ENCODE measurements around the gene ALDOA.

ALDOA gene

GRCh38 chr16:30085820-30086219, 20.3 kb downstream of the ALDOA start:
- Histone ChIP-seq H3K9ac (ENCODE audit: low read length) (no peak overlapping the region), H4K8ac (ENCODE audit: low read depth, low read length) (no peak overlapping the region), H3K4me1 (ENCODE audit: control insufficient read depth in 1 of 2, insufficient read depth in 2 of 2, low read length in 2 of 2) (peaks cover 8 to 12% of the 10 kb centered on the region in 2 experiments), H3K27me3 (ENCODE audit: insufficient read depth, low read length) (no peaks in the 10 kb centered on the region), H2AK5ac (ENCODE audit: low read length) (no peak overlapping the region), H3K23ac (ENCODE audit: low read length) (no peak overlapping the region), H3K18ac (ENCODE audit: low read length) (no peak overlapping the region), H3K4ac (ENCODE audit: low read depth, low read length) (no peak overlapping the region), H2BK120ac (ENCODE audit: insufficient read depth, low read length, poor library complexity) (no peak overlapping the region), H4K91ac (ENCODE audit: low read depth, low read length) (no peak overlapping the region), H2BK5ac (ENCODE audit: low read depth, low read length, poor library complexity) (no peak overlapping the region), H3K4me2 (ENCODE audit: low read length) (no peak overlapping the region), H3K27ac (ENCODE audit: low read depth, low read length) (no peak overlapping the region), H3K9me3 (ENCODE audit: insufficient read depth, low read depth, low read length) (peaks cover 9% of the 10 kb centered on the region), H3K79me1 (ENCODE audit: low read length) (peaks cover 8% of the 10 kb centered on the region), H3K79me2 (ENCODE audit: control insufficient read depth, insufficient read depth, low read length, poor library complexity) (peaks cover 2% of the 10 kb centered on the region), H3K36me3 (ENCODE audit: control insufficient read depth in 1 of 2, insufficient read depth in 2 of 2, low read length in 2 of 2) (peaks cover 50% of the 10 kb centered on the region in 2 experiments), H3K14ac (ENCODE audit: low read length) (no peak overlapping the region), H3K4me3 (ENCODE audit: low read depth, low read length) (no peak overlapping the region), H2BK12ac (ENCODE audit: low read length) (no peak overlapping the region), H2AFZ (ENCODE audit: insufficient read depth, low read length, poor library complexity) (no peak overlapping the region), H4K12ac (ENCODE audit: low read depth, low read length) (no peak overlapping the region)
- no CpG with 5 or more reads among the region's 6 CpGs for WGBS (ENCODE audit: extremely low coverage, insufficient coverage, insufficient read length)
- DNase-seq: no peak

GRCh38 chr16:30086291-30087140, 21.0 kb downstream of the ALDOA start:
- H3K4me1 ChIP-seq (ENCODE audit: control insufficient read depth in 1 of 2, insufficient read depth in 2 of 2, low read length in 2 of 2): peaks cover 11 to 19% of the 10 kb centered on the region in 2 experiments
- no peak overlapping the region for H3K9ac ChIP-seq (ENCODE audit: low read length)
- H3K79me1 ChIP-seq (ENCODE audit: low read length): peaks cover 14% of the 10 kb centered on the region
- no peak overlapping the region for H4K12ac ChIP-seq (ENCODE audit: low read depth, low read length)
- peaks cover 3% of the 10 kb centered on the region for H3K79me2 ChIP-seq (ENCODE audit: control insufficient read depth, insufficient read depth, low read length, poor library complexity)
- H2BK120ac ChIP-seq (ENCODE audit: insufficient read depth, low read length, poor library complexity): no peak overlapping the region
- no peak overlapping the region for H2AK5ac ChIP-seq (ENCODE audit: low read length)
- DNase-seq: no peak
- peaks cover 9% of the 10 kb centered on the region for H3K9me3 ChIP-seq (ENCODE audit: insufficient read depth, low read depth, low read length)
- H3K27me3 ChIP-seq (ENCODE audit: insufficient read depth, low read length): no peaks in the 10 kb centered on the region
- H4K8ac ChIP-seq (ENCODE audit: low read depth, low read length): no peak overlapping the region
- H4K91ac ChIP-seq (ENCODE audit: low read depth, low read length): no peak overlapping the region
- H2BK5ac ChIP-seq (ENCODE audit: low read depth, low read length, poor library complexity): no peak overlapping the region
- H3K27ac ChIP-seq (ENCODE audit: low read depth, low read length): no peak overlapping the region
- H3K4ac ChIP-seq (ENCODE audit: low read depth, low read length): no peak overlapping the region
- no peak overlapping the region for H2AFZ ChIP-seq (ENCODE audit: insufficient read depth, low read length, poor library complexity)
- H3K36me3 ChIP-seq (ENCODE audit: control insufficient read depth in 1 of 2, insufficient read depth in 2 of 2, low read length in 2 of 2): peaks cover 44% of the 10 kb centered on the region in 2 experiments
- no peak overlapping the region for H2BK12ac ChIP-seq (ENCODE audit: low read length)
- H3K23ac ChIP-seq (ENCODE audit: low read length): no peak overlapping the region
- no peak overlapping the region for H3K14ac ChIP-seq (ENCODE audit: low read length)
- WGBS (ENCODE audit: extremely low coverage, insufficient coverage, insufficient read length): no CpG with 5 or more reads among the region's 27 CpGs
- H3K4me3 ChIP-seq (ENCODE audit: low read depth, low read length): no peak overlapping the region
- no peak overlapping the region for H3K18ac ChIP-seq (ENCODE audit: low read length)
- no peak overlapping the region for H3K4me2 ChIP-seq (ENCODE audit: low read length)

DNA sequence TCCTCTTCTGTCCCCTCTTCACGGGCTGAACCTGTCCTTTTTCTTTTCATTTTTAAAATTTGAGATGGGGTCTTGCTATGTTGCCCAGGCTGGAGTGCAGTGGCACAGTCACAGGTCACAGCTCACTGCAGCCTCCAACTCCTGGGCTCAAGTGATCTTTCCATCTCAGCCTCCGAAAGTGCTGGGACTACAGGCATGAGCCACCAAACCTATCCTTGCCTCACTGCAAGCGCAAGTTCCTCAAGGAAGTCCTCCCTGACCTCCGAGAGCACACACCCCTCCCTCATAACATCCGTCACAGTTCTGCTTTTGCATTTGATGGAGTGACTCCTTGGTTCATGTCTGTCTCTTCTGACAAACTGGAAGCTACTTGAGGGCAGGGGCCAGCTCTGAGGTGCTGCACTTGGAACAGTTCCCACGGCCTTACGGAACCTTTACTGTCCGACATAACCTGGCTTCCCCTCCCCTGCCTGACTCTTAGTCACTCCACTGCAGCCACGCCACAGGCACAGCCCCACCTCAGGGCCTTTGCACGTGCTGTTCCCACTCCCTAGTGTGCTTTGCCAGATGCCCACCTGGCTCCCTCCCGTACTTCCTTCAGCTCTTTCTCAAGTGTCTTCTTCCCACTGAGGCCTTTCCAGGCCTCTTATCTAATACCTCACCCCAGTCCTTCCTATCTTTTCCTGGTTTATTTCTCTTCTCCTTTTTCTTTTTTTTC, 21.8 kb downstream of the ALDOA start:
- Histone ChIP-seq H3K36me3 (ENCODE audit: control insufficient read depth in 1 of 2, insufficient read depth in 2 of 2, low read length in 2 of 2) (peaks cover 40 to 41% of the 10 kb centered on the region in 2 experiments), H2BK120ac (ENCODE audit: insufficient read depth, low read length, poor library complexity) (no peak overlapping the region), H4K12ac (ENCODE audit: low read depth, low read length) (no peak overlapping the region), H3K4ac (ENCODE audit: low read depth, low read length) (no peak overlapping the region), H4K8ac (ENCODE audit: low read depth, low read length) (no peak overlapping the region), H3K27ac (ENCODE audit: low read depth, low read length) (no peak overlapping the region), H3K79me2 (ENCODE audit: control insufficient read depth, insufficient read depth, low read length, poor library complexity) (peaks cover 7% of the 10 kb centered on the region), H3K9ac (ENCODE audit: low read length) (no peak overlapping the region), H3K4me3 (ENCODE audit: low read depth, low read length) (no peak overlapping the region), H3K27me3 (ENCODE audit: insufficient read depth, low read length) (no peaks in the 10 kb centered on the region), H3K4me2 (ENCODE audit: low read length) (no peak overlapping the region), H3K18ac (ENCODE audit: low read length) (no peak overlapping the region), H3K23ac (ENCODE audit: low read length) (no peak overlapping the region), H3K4me1 (ENCODE audit: control insufficient read depth in 1 of 2, insufficient read depth in 2 of 2, low read length in 2 of 2) (peaks cover 14 to 23% of the 10 kb centered on the region in 2 experiments), H2AFZ (ENCODE audit: insufficient read depth, low read length, poor library complexity) (no peak overlapping the region), H2BK12ac (ENCODE audit: low read length) (no peak overlapping the region), H4K91ac (ENCODE audit: low read depth, low read length) (no peak overlapping the region), H2BK5ac (ENCODE audit: low read depth, low read length, poor library complexity) (no peak overlapping the region), H3K14ac (ENCODE audit: low read length) (no peak overlapping the region), H3K79me1 (ENCODE audit: low read length) (peaks cover 20% of the 10 kb centered on the region), H3K9me3 (ENCODE audit: insufficient read depth, low read depth, low read length) (peaks cover 9% of the 10 kb centered on the region), H2AK5ac (ENCODE audit: low read length) (no peak overlapping the region)
- no peak for DNase-seq
- no CpG with 5 or more reads among the region's 11 CpGs for WGBS (ENCODE audit: extremely low coverage, insufficient coverage, insufficient read length)

DNA sequence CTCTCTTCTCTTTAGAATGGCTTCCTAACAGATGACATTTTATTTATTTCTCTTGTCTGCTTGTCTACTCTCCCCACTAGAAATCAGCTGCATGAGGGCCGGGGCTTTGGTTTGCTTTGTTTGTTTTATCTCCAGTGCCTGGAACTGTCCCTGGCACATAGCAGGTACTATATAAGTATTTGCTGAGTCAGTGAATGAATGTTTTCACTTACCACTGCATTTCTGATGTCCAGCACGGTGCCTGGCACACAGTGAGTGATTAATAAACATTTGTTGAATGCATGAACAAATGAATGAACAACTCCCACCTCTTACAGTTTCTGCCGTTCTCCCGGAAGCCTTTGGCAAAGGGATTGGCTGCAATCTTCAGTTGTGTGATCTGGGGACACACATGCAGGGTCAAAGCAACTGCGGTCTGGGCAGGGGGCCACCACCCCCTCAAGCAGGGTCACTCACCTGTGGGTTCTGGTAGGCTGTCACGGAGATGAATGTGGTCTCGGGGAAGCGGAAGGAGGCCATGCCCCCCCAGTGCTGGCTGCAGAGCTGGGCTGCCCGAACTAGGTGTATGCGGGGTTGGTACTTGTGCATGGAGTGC, 22.8 kb downstream of the ALDOA start:
- Histone ChIP-seq H3K4ac (ENCODE audit: low read depth, low read length) (no peak overlapping the region), H4K12ac (ENCODE audit: low read depth, low read length) (no peak overlapping the region), H3K14ac (ENCODE audit: low read length) (no peak overlapping the region), H3K4me3 (ENCODE audit: low read depth, low read length) (no peak overlapping the region), H3K79me1 (ENCODE audit: low read length) (peaks cover 22% of the 10 kb centered on the region), H3K9ac (ENCODE audit: low read length) (no peak overlapping the region), H2BK5ac (ENCODE audit: low read depth, low read length, poor library complexity) (no peak overlapping the region), H3K27ac (ENCODE audit: low read depth, low read length) (no peak overlapping the region), H4K8ac (ENCODE audit: low read depth, low read length) (no peak overlapping the region), H3K4me1 (ENCODE audit: control insufficient read depth in 1 of 2, insufficient read depth in 2 of 2, low read length in 2 of 2) (peaks cover 18 to 27% of the 10 kb centered on the region in 2 experiments), H3K27me3 (ENCODE audit: insufficient read depth, low read length) (no peaks in the 10 kb centered on the region), H3K36me3 (ENCODE audit: control insufficient read depth in 1 of 2, insufficient read depth in 2 of 2, low read length in 2 of 2) (peaks cover 30 to 31% of the 10 kb centered on the region in 2 experiments), H3K23ac (ENCODE audit: low read length) (no peak overlapping the region), H3K18ac (ENCODE audit: low read length) (no peak overlapping the region), H3K79me2 (ENCODE audit: control insufficient read depth, insufficient read depth, low read length, poor library complexity) (peaks cover 7% of the 10 kb centered on the region), H2AFZ (ENCODE audit: insufficient read depth, low read length, poor library complexity) (no peak overlapping the region), H2AK5ac (ENCODE audit: low read length) (no peak overlapping the region), H2BK12ac (ENCODE audit: low read length) (no peak overlapping the region), H3K9me3 (ENCODE audit: insufficient read depth, low read depth, low read length) (peaks cover 5% of the 10 kb centered on the region), H3K4me2 (ENCODE audit: low read length) (no peak overlapping the region), H2BK120ac (ENCODE audit: insufficient read depth, low read length, poor library complexity) (no peak overlapping the region), H4K91ac (ENCODE audit: low read depth, low read length) (no peak overlapping the region)
- WGBS (ENCODE audit: extremely low coverage, insufficient coverage, insufficient read length): no CpG with 5 or more reads among the region's 10 CpGs
- DNase-seq: no peak

Data from trophoblast cell (in vitro differentiated cells and primary cell).